HG03095 (cell line): ENCODE data around the gene DSN1.
"Not testable (repeated sequence)": the region's sequence is repeated elsewhere in the genome, so short reads cannot be mapped to it uniquely, and the experiment has no call there.

ENCODE experiments used
- ATAC-seq: cut with Tn5 transposase; IDR thresholded peaks from one replicate; pipeline ENCODE4 v1.9.1; 2021; ENCODE audit warnings: moderate library complexity; ENCODE audit not compliant: unreplicated experiment

Gene DSN1

GRCh38 chr20:36773597-36774390 lies at the start of gene DSN1:
Gene DSN1, minus strand, starts transcription at chr20:36773763. Its CDS starts 2,305 bp downstream, at chr20:36771458.
- peak; percentile 71 for ATAC-seq

GRCh38 chr20:36823121-36823520 lies 49.6 kb upstream of the DSN1 start:
- ATAC-seq, result no peak

GRCh38 chr20:36821964-36822437 lies 48.4 kb upstream of the DSN1 start:
- no peak for ATAC-seq

GRCh38 chr20:36820928-36821327 lies 47.4 kb upstream of the DSN1 start:
- ATAC-seq, result no peak

GRCh38 chr20:36820073-36820472 lies 46.5 kb upstream of the DSN1 start:
- no peak for ATAC-seq

- no peak for ATAC-seq
Observed at GRCh38 chr20:36819659-36820058, 46.1 kb upstream of the DSN1 start.

- ATAC-seq, result no peak
Observed at GRCh38 chr20:36818861-36819260, 45.3 kb upstream of the DSN1 start.

GRCh38 chr20:36818185-36818584 lies 44.6 kb upstream of the DSN1 start:
- ATAC-seq, result no peak

GRCh38 chr20:36817496-36817895 lies 43.9 kb upstream of the DSN1 start:
- ATAC-seq, result no peak

GRCh38 chr20:36815454-36816091 lies 42.0 kb upstream of the DSN1 start:
- no peak for ATAC-seq

- no peak for ATAC-seq
Observed at GRCh38 chr20:36812594-36813463, 39.3 kb upstream of the DSN1 start.

GRCh38 chr20:36808317-36809257 lies 35.0 kb upstream of the DSN1 start:
- ATAC-seq, result no peak

- no peak for ATAC-seq
Observed at GRCh38 chr20:36806049-36806448, 32.5 kb upstream of the DSN1 start.

- ATAC-seq, result no peak
Observed at GRCh38 chr20:36805396-36805795, 31.8 kb upstream of the DSN1 start.

- no peak for ATAC-seq
Observed at GRCh38 chr20:36804425-36804824, 30.9 kb upstream of the DSN1 start.

GRCh38 chr20:36802326-36803222 lies 29.0 kb upstream of the DSN1 start:
- no peak for ATAC-seq

GRCh38 chr20:36800410-36800809 lies 26.8 kb upstream of the DSN1 start:
- no peak for ATAC-seq

GRCh38 chr20:36799313-36799712 lies 25.8 kb upstream of the DSN1 start:
- not testable (repeated sequence) for ATAC-seq

GRCh38 chr20:36796875-36797274 lies 23.3 kb upstream of the DSN1 start:
- no peak for ATAC-seq
